ENCODE data around the gene TNIP3. TPM values are rescaled to one million over a fixed set of nuclear protein-coding genes. Genes with fewer than 3 reads are reported as not detected.

Gene TNIP3
- total and polyA plus RNA-seq, 10 donors: 0.24 to 3.8 (median 1.5) TPM

- DNase-seq: no peak
- H3K9me3 ChIP-seq: no peaks in the 10 kb centered on the region
- no peaks in the 10 kb centered on the region for H3K36me3 ChIP-seq
- H3K4me1 ChIP-seq: peaks cover 5 to 49% (median 37%) of the 10 kb centered on the region in 6 donors
- H3K4me3 ChIP-seq: peak overlapping the region in 1 of 8 donors; percentile 3
- H3K27me3 ChIP-seq (replicated peaks in 1 of 7): peaks cover 0 to 10% (median 0%) of the 10 kb centered on the region in 7 donors
- intact Hi-C loops (cut with DNase I; ENCODE audit: low total_unique reads): no loop called here
- H3K27ac ChIP-seq: peak overlapping the region in 7 of 8 donors; percentile 17 to 77 (median 40)
- 18 to 33% (median 31%) methylated on average over 4 of the region's 4 CpGs for WGBS, 5 donors
- TF ChIP-seq POLR2AphosphoS5 (IDR thresholded peaks at IDR 0.05): no peak
- no peak for TF ChIP-seq POLR2A (IDR thresholded peaks at IDR 0.05)
- no peak for TF ChIP-seq CTCF (IDR thresholded peaks at IDR 0.05 in 8 of 11, conservative IDR thresholded peaks at IDR 0.05 in 3 of 11)
Measured at GRCh38 chr4:121154103-121154515, 10.0 kb downstream of the TNIP3 start.

- peaks cover 5 to 39% (median 30%) of the 10 kb centered on the region in 6 donors for H3K4me1 ChIP-seq
- no peak for DNase-seq
- WGBS, 5 donors: 85 to 98% (median 97%) methylated on average over 1 of the region's 1 CpG
- no peaks in the 10 kb centered on the region for H3K36me3 ChIP-seq
- H3K27me3 ChIP-seq (replicated peaks in 1 of 7): peaks cover 0 to 4% (median 0%) of the 10 kb centered on the region in 7 donors
- TF ChIP-seq POLR2AphosphoS5 (IDR thresholded peaks at IDR 0.05): no peak
- TF ChIP-seq CTCF (IDR thresholded peaks at IDR 0.05 in 8 of 11, conservative IDR thresholded peaks at IDR 0.05 in 3 of 11): no peak
- no peak for TF ChIP-seq POLR2A (IDR thresholded peaks at IDR 0.05)
- H3K9me3 ChIP-seq: no peaks in the 10 kb centered on the region
- no peak overlapping the region for H3K4me3 ChIP-seq
- intact Hi-C loops (cut with DNase I; ENCODE audit: low total_unique reads): no loop called here
- no peak overlapping the region for H3K27ac ChIP-seq
Measured at GRCh38 chr4:121151942-121152341, 12.2 kb downstream of the TNIP3 start.

- WGBS, 5 donors: 78 to 100% (median 91%) methylated on average over 1 of the region's 1 CpG
- no peak overlapping the region for H3K27ac ChIP-seq
- no peak overlapping the region for H3K4me3 ChIP-seq
Measured at GRCh38 chr4:121150486-121150885, 13.6 kb downstream of the TNIP3 start.

GRCh38 chr4:121150003-121150402 lies 14.1 kb downstream of the TNIP3 start:
- Histone ChIP-seq H3K4me3 (no peak overlapping the region), H3K4me1 (peaks cover 0 to 19% (median 14%) of the 10 kb centered on the region in 6 donors), H3K9me3 (no peaks in the 10 kb centered on the region), H3K27ac (no peak overlapping the region), H3K36me3 (no peaks in the 10 kb centered on the region), H3K27me3 (replicated peaks in 1 of 7) (no peaks in the 10 kb centered on the region)
- intact Hi-C loops (cut with DNase I; ENCODE audit: low total_unique reads): no loop called here
- no peak for TF ChIP-seq CTCF (IDR thresholded peaks at IDR 0.05 in 8 of 11, conservative IDR thresholded peaks at IDR 0.05 in 3 of 11)
- no peak for TF ChIP-seq POLR2A (IDR thresholded peaks at IDR 0.05)
- TF ChIP-seq POLR2AphosphoS5 (IDR thresholded peaks at IDR 0.05): no peak
- no peak for DNase-seq
- 84 to 92% (median 88%) methylated on average over 4 of the region's 4 CpGs for WGBS, 5 donors

More at GRCh38 chr4:121150486-121150885, 13.6 kb downstream of the TNIP3 start:
- DNase-seq: no peak
- H3K4me1 ChIP-seq: peaks cover 0 to 24% (median 17%) of the 10 kb centered on the region in 6 donors
- TF ChIP-seq POLR2AphosphoS5 (IDR thresholded peaks at IDR 0.05): no peak
- no peak for TF ChIP-seq POLR2A (IDR thresholded peaks at IDR 0.05)
- TF ChIP-seq CTCF (IDR thresholded peaks at IDR 0.05 in 8 of 11, conservative IDR thresholded peaks at IDR 0.05 in 3 of 11): no peak
- H3K27me3 ChIP-seq (replicated peaks in 1 of 7): no peaks in the 10 kb centered on the region
- no peaks in the 10 kb centered on the region for H3K9me3 ChIP-seq
- intact Hi-C loops (cut with DNase I; ENCODE audit: low total_unique reads): no loop called here
- no peaks in the 10 kb centered on the region for H3K36me3 ChIP-seq
